NCI-H2029 (cell line): Measurements from ENCODE around the gene TRIM44.
"Not testable (repeated sequence)": the region's sequence is repeated elsewhere in the genome, so short reads cannot be mapped to it uniquely, and the experiment has no call there.

Experiments
- DNase-seq: peaks from one replicate; lab custom pipeline; 2025; lab: John Stamatoyannopoulos, UW

TRIM44 gene

GRCh38 chr11:35855671-35856070 is 193.1 kb downstream of the TRIM44 start:
- no peak for DNase-seq

DNA sequence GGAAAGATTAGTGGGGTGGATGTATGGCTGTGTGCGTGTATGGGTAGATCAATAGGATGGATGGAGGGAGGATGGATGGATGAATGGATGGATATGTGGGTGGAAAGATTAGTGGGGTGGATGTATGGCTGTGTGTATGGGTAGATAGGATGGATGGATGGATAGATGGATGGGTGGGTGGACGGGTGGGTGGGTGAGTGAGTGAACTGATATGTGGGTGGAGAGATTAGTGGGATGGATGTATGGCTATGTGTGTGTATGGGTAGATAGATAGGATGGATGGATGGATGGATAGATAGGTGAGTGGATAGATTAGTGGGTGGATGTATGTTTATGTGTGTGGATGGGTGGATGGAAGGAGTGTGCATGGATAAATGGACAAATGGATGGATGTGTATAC is 193.7 kb downstream of the TRIM44 start:
- no peak for DNase-seq

- no peak for DNase-seq
Observed at GRCh38 chr11:35856756-35857155, 194.2 kb downstream of the TRIM44 start.

DNA sequence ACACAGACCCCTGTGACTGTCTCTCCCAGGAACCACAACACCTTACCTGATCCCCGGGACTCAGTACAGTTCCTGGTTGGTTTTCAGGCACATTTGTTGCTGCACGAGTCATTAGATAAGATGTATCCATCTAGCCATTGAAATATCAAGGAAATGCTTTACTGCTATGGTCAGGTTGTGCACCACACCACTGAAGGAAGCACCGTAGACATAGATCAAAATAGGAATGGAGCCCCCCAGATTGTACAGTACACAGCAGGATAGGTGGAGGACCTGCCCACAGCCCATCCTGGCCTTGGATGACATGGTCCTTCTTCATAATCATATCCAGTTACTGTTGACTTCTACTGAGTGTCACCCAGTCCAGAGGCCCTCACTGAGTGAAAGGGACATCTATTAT is 195.3 kb downstream of the TRIM44 start:
- no peak for DNase-seq

- no peak for DNase-seq
Observed at GRCh38 chr11:35859301-35859700, 196.7 kb downstream of the TRIM44 start.

- DNase-seq = not testable (repeated sequence)
Observed at GRCh38 chr11:35860194-35860593, 197.6 kb downstream of the TRIM44 start.

DNA sequence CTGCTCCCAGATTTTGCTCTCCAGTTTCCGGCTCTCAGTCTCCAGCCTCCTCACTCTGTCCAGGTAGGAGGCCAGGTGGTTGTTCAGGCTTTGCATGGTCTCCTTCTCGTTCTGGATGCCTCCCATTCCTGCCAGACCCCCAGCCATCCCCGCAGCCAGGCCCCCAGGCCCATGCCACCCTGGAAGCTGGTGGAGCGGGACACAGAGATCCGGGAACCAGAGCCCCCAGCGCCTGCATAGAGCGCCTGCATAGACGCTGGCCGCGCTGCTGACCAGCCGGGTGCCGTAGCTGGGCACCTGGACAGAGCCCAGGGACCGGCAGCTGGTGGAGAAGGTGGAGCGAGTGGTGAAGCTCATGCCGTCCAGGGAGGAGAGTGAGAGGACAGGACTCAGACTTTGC is 198.6 kb downstream of the TRIM44 start:
- no peak for DNase-seq

- no peak for DNase-seq
Observed at GRCh38 chr11:35862666-35863065, 200.1 kb downstream of the TRIM44 start.

GRCh38 chr11:35864131-35864530 is 201.6 kb downstream of the TRIM44 start:
- DNase-seq = no peak

- DNase-seq = no peak
Observed at GRCh38 chr11:35866601-35867000, 204.0 kb downstream of the TRIM44 start.
